OCI-LY7 (cell line): ENCODE data around the gene PIERCE2. TPM values are rescaled to one million over a fixed set of nuclear protein-coding genes. Genes with fewer than 3 reads are reported as not detected.
A peak's percentile ranks its signal among the peaks of the same experiment; 100 is the strongest.
"Not testable (repeated sequence)": the region's sequence is repeated elsewhere in the genome, so short reads cannot be mapped to it uniquely, and the experiment has no call there.

Source experiments
- BruUV-seq: library from RNA; stranded (reverse); fragments of 400-500 nt; replicated peaks from 2 replicates; lab custom pipeline; 2021; lab: Mats Ljungman, UMichigan
- CTCF ChIA-PET: fragments of 300-600 bp; sonication (Branson Sonifier 250); formaldehyde crosslinking; loops from one replicate; lab custom pipeline; 2022; ENCODE audit warnings: antibody characterized with exemption; ENCODE audit not compliant: unreplicated experiment; lab: Charles Lee
- POLR2A ChIA-PET: fragments of 300-600 bp; sonication (Branson Sonifier 250); formaldehyde crosslinking; loops from one replicate; lab custom pipeline; 2022; ENCODE audit warnings: antibody characterized with exemption; lab: Charles Lee
- DNase-seq: peaks from one replicate; pipeline ENCODE4 v3.0.0-alpha.2; 2015; ENCODE audit warnings: low spot score
- H2AFZ ChIP-seq: fragments of 200-600 bp; sonication (generic), shearing (Covaris generic); 2 replicates; pipeline ENCODE4 v1.6.1; 2014; ENCODE audit warnings: mild to moderate bottlenecking, antibody characterized with exemption, low read length, moderate library complexity
- H3K27ac ChIP-seq: fragments of 200-600 bp; sonication (generic); 2 replicates; pipeline ENCODE4 v1.5.1; 2014; ENCODE audit warnings: mixed run types, low read depth, mild to moderate bottlenecking, moderate library complexity, low read length, inconsistent platforms; ENCODE audit not compliant: poor library complexity, severe bottlenecking
- H3K36me3 ChIP-seq: fragments of 200-600 bp; sonication (generic); 2 replicates; pipeline ENCODE4 v1.6.1; 2014; ENCODE audit warnings: mild to moderate bottlenecking, antibody characterized with exemption, low read length, moderate library complexity, mixed read lengths; ENCODE audit not compliant: insufficient read depth
- H3K4me1 ChIP-seq: fragments of 200-600 bp; sonication (generic); 2 replicates; pipeline ENCODE4 v1.5.1; 2014; ENCODE audit warnings: mild to moderate bottlenecking, low read length; ENCODE audit not compliant: insufficient read depth, poor library complexity, severe bottlenecking
- H3K4me2 ChIP-seq: fragments of 200-600 bp; sonication (generic); 2 replicates; pipeline ENCODE4 v1.6.1; 2014; ENCODE audit warnings: mild to moderate bottlenecking, low read length
- H3K4me3 ChIP-seq: fragments of 200-600 bp; sonication (generic); 2 replicates; pipeline ENCODE4 v1.5.1; 2014; ENCODE audit warnings: mild to moderate bottlenecking, low read depth, low read length; ENCODE audit not compliant: poor library complexity, severe bottlenecking
- H3K79me2 ChIP-seq: fragments of 200-600 bp; sonication (generic); 2 replicates; pipeline ENCODE4 v1.6.1; 2016; ENCODE audit warnings: low read depth, mild to moderate bottlenecking, low read length, moderate library complexity, mixed read lengths; ENCODE audit not compliant: insufficient read depth
- H3K9me2 ChIP-seq: fragments of 200-600 bp; sonication (generic); 2 replicates; pipeline ENCODE4 v1.6.1; 2016; ENCODE audit warnings: mild to moderate bottlenecking, low read length, mixed read lengths; ENCODE audit not compliant: insufficient read depth
- H3K9me3 ChIP-seq: fragments of 200-600 bp; sonication (generic); 2 replicates; pipeline ENCODE4 v1.6.1; 2014; ENCODE audit warnings: mild to moderate bottlenecking, mixed run types, low read length, mixed read lengths
- H4K20me1 ChIP-seq: fragments of 200-600 bp; sonication (generic); 2 replicates; pipeline ENCODE4 v1.6.1; 2014; ENCODE audit warnings: mild to moderate bottlenecking, antibody characterized with exemption, low read length, moderate library complexity, mixed read lengths; ENCODE audit not compliant: insufficient read depth
- EZH2phosphoT487 ChIP-seq: fragments of 200-600 bp; sonication (generic); IDR thresholded peaks from 2 replicates; pipeline ENCODE4 v1.6.1; 2018; ENCODE audit warnings: low read depth, borderline replicate concordance, mild to moderate bottlenecking, mixed run types, antibody characterized with exemption, low read length, moderate library complexity, mixed read lengths
- intact Hi-C: fragments of 100-400 bp; cut with micrococcal nuclease; formaldehyde crosslinking; loops from one replicate; pipeline ENCODE4 v1.10.0; 2022; ENCODE audit not compliant: unreplicated experiment
- total RNA-seq, 2 experiments: library from RNA; depleted of rRNA in 1 of 2; stranded (reverse); fragments of >200 nt in 1 of 2; shearing (Covaris generic) in 1 of 2; gene quantifications; 2 replicates each; pipeline ENCODE4 v1.2.3, GENCODE V29; 2014 to 2022
- TF ChIP-seq, protein P1 (sequence below): fragments of 200-600 bp; sonication (generic); conservative IDR thresholded peaks from 2 replicates; pipeline ENCODE4 v1.5.1; 2014; ENCODE audit warnings: mild to moderate bottlenecking, antibody characterized with exemption, low read length, moderate library complexity, mixed read lengths

PIERCE2 gene
- total RNA-seq, 2 experiments from 2014 or later: 1.3 to 2.1 TPM

DNA sequence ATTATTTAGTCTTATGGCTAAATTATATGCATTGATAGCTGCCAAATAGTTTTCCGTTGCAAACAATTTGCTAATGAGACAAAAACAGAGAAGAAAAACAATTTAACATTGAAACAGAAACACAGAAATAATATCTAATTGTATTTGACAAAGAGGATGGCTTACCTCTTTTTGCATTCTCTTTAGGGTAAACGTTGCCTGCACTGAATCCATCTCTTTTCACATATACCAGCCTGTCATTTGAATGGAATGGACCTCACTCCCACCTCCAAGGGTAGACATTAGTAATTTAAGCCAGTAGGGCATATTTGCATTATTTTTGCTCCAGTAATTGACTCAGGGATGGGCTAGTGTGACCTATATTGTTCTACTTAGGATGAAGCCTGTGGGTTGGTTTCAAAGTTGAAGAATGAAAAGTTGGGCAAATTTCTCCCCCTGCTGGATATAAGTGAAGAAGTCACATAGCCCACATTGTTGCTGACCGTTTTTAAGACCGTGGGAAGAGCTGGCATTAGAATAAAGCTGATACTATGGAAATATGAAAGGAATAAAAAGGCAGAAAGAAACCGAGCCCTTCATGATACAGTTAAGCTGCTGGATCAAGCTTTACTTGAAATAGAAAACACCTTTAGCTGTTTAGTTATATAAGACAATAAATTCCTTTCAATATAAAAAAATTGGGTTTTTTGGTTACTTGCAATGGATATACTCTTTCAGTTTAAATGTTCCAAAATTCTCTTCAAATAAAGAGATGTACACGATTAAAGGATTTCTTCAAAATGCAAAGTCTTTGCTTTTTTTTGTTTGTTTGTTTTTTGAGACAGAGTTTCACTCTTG lies 26.9 kb downstream of the PIERCE2 start:
- Histone ChIP-seq H3K36me3 (no peaks in the 10 kb centered on the region), H3K9me2 (no peaks in the 10 kb centered on the region), H4K20me1 (no peaks in the 10 kb centered on the region), H3K79me2 (no peaks in the 10 kb centered on the region), H3K4me2 (no peak overlapping the region), H3K27ac (no peak overlapping the region), H3K9me3 (no peaks in the 10 kb centered on the region), H2AFZ (no peak overlapping the region), H3K4me1 (no peaks in the 10 kb centered on the region), H3K4me3 (no peak overlapping the region)
- intact Hi-C loops: loop anchor here (1.0 to 5.0 kb wide), 3 partner anchors 78 to 218 kb away; no protein-coding TSS in a partner anchor
- BruUV-seq: no TSS peak
- POLR2A ChIA-PET: interaction anchor here (0.6 to 1.4 kb wide), 2 partner anchors 14 to 427 kb away, joined by 3 read pairs; no protein-coding TSS in a partner anchor
- peak; percentile 63 for DNase-seq
- CTCF ChIA-PET: interaction anchor here (0.6 to 1.1 kb wide), 4 partner anchors 99 to 217 kb away, joined by 3 to 6 read pairs (median 4); no protein-coding TSS in a partner anchor
- no peak for TF ChIP-seq EZH2phosphoT487
- TF ChIP-seq, protein P1, sequence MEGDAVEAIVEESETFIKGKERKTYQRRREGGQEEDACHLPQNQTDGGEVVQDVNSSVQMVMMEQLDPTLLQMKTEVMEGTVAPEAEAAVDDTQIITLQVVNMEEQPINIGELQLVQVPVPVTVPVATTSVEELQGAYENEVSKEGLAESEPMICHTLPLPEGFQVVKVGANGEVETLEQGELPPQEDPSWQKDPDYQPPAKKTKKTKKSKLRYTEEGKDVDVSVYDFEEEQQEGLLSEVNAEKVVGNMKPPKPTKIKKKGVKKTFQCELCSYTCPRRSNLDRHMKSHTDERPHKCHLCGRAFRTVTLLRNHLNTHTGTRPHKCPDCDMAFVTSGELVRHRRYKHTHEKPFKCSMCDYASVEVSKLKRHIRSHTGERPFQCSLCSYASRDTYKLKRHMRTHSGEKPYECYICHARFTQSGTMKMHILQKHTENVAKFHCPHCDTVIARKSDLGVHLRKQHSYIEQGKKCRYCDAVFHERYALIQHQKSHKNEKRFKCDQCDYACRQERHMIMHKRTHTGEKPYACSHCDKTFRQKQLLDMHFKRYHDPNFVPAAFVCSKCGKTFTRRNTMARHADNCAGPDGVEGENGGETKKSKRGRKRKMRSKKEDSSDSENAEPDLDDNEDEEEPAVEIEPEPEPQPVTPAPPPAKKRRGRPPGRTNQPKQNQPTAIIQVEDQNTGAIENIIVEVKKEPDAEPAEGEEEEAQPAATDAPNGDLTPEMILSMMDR: peak; percentile 85

DNA sequence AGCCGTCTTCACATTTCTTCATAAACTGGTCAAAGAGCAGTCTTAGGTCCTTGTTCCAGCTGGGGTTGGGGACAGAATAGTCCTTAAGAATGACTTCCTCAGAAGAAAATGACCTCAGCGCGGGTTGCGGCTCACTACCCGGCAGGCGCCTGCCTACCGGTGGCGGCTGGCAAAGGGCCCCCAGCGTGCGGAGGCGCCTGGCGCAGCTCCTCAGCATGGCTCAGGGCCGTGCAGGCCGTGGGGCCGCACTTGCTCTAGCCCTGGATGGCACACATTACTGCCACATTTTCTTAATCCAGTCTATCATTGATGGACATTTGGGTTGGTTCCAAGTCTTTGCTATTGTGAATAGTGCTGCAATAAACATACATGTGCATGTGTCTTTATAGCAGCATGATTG lies 34.8 kb downstream of the PIERCE2 start:
- H3K4me3 ChIP-seq, H3K27ac ChIP-seq, H3K4me2 ChIP-seq, intact Hi-C loops, BruUV-seq, H3K36me3 ChIP-seq, H4K20me1 ChIP-seq, H3K9me3 ChIP-seq, CTCF ChIA-PET, POLR2A ChIA-PET, H3K4me1 ChIP-seq, H2AFZ ChIP-seq, H3K9me2 ChIP-seq, H3K79me2 ChIP-seq, DNase-seq: not testable (repeated sequence)

DNA sequence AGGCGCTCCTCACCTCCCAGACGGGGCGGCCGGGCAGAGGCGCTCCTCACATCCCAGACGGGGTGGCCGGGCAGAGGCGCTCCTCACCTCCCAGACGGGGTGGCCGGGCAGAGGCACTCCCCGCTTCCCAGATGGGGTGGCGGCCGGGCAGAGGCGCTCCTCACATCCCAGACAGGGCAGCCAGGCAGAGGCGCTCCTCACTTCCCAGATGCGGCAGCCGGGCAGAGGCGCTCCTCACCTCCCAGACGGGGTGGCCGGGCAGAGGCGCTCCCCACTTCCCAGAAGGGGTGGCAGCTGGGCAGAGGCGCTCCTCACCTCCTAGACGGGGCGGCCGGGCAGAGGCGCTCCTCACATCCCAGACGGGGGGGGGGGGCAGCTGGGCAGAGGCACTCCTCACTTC lies 37.6 kb downstream of the PIERCE2 start:
- H4K20me1 ChIP-seq, intact Hi-C loops, H3K9me2 ChIP-seq, H3K36me3 ChIP-seq, BruUV-seq, H2AFZ ChIP-seq, H3K27ac ChIP-seq, H3K4me3 ChIP-seq, H3K4me1 ChIP-seq, H3K9me3 ChIP-seq, CTCF ChIA-PET, DNase-seq, H3K4me2 ChIP-seq, POLR2A ChIA-PET, H3K79me2 ChIP-seq: not testable (repeated sequence)

DNA sequence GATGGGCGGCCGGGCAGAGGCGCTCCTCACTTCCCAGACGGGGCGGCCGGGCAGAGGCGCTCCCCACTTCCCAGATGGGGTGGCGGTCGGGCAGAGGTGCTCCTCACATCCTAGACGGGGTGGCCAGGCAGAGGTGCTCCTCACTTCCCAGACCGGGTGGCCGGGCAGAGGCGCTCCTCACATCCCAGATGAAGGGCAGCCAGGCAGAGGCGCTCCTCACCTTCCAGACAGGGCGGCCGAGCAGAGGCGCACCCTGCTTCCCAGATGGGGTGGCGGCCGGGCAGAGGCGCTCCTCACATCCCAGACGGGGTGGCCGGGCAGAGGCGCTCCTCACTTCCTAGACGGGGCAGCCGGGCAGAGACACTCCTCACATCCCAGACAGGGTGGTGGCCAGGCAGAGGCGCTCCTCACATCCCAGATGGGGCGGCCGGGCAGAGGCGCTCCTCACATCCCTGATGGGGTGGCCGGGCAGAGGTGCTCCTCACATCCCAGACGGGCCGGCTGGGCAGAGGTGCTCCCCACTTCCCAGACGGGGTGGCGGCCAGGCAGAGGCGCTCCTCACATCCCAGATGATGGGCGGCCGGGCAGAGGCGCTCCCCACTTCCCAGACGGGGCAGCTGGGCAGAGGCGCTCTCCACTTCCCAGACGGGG lies 38.2 kb downstream of the PIERCE2 start:
- DNase-seq, H3K4me3 ChIP-seq, H3K36me3 ChIP-seq, H3K79me2 ChIP-seq, H3K4me1 ChIP-seq, POLR2A ChIA-PET, H3K9me3 ChIP-seq, H3K27ac ChIP-seq, H3K4me2 ChIP-seq, intact Hi-C loops, H2AFZ ChIP-seq, H4K20me1 ChIP-seq, BruUV-seq, H3K9me2 ChIP-seq, CTCF ChIA-PET: not testable (repeated sequence)

DNA sequence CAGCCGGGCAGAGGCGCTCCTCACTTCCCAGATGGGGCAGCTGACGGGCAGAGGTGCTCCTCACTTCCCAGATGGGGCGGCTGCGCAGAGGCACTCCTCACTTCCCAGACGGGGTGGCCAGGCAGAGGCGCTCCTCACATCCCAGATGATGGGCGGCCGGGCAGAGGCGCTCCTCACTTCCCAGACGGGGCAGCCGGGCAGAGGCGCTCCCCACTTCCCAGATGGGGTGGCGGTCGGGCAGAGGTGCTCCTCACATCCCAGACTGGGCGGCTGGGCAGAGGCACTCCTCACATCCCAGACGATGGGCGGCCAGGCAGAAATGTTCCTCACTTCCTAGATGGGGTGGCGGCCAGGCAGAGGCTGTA lies 38.7 kb downstream of the PIERCE2 start:
- H3K9me3 ChIP-seq, H3K4me2 ChIP-seq, H3K4me3 ChIP-seq, H3K4me1 ChIP-seq, intact Hi-C loops, H3K79me2 ChIP-seq, H4K20me1 ChIP-seq, CTCF ChIA-PET, H3K27ac ChIP-seq, POLR2A ChIA-PET, H2AFZ ChIP-seq, H3K36me3 ChIP-seq, H3K9me2 ChIP-seq, BruUV-seq, DNase-seq: not testable (repeated sequence)
